ENCODE data around the gene FGF5.
"Not testable (repeated sequence)": the region's sequence is repeated elsewhere in the genome, so short reads cannot be mapped to it uniquely, and the experiment has no call there.

The FGF5 gene

GRCh38 chr4:80253510-80253909 is 13.0 kb upstream of the FGF5 start:
- no peak for DNase-seq (ENCODE audit: low read depth in 1 of 2, low spot score in 1 of 2)

DNA sequence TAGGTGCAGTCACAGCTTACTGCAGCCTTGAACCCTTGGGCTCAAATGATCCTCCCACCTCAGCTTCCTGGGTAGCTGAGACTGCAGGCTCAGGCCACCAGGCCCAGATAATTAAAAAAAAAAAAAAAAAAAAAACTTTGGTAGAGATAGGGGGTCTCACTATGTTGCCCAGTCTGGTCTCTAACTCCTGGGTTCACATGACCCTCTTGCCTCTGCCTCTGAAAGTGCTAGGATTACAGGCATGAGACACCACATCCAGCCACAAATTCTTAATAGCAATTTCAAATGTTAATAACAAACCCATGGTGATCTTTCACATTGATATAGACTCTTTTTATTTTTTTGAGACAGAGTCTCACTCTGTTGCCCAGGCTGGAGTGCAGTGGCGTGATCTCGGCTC is 12.3 kb upstream of the FGF5 start:
- DNase-seq (ENCODE audit: low read depth in 1 of 2, low spot score in 1 of 2): no peak

GRCh38 chr4:80255329-80256095 is 11.0 kb upstream of the FGF5 start:
- no peak for DNase-seq (ENCODE audit: low read depth in 1 of 2, low spot score in 1 of 2)

- DNase-seq (ENCODE audit: low read depth in 1 of 2, low spot score in 1 of 2): no peak
Observed at GRCh38 chr4:80257851-80258250, 8.6 kb upstream of the FGF5 start.

GRCh38 chr4:80259012-80259411 is 7.5 kb upstream of the FGF5 start:
- DNase-seq (ENCODE audit: low read depth in 1 of 2, low spot score in 1 of 2): no peak

- no peak for DNase-seq (ENCODE audit: low read depth in 1 of 2, low spot score in 1 of 2)
Observed at GRCh38 chr4:80259817-80260216, 6.6 kb upstream of the FGF5 start.

- DNase-seq (ENCODE audit: low read depth in 1 of 2, low spot score in 1 of 2): no peak
Observed at GRCh38 chr4:80261989-80262600, 4.4 kb upstream of the FGF5 start.

DNA sequence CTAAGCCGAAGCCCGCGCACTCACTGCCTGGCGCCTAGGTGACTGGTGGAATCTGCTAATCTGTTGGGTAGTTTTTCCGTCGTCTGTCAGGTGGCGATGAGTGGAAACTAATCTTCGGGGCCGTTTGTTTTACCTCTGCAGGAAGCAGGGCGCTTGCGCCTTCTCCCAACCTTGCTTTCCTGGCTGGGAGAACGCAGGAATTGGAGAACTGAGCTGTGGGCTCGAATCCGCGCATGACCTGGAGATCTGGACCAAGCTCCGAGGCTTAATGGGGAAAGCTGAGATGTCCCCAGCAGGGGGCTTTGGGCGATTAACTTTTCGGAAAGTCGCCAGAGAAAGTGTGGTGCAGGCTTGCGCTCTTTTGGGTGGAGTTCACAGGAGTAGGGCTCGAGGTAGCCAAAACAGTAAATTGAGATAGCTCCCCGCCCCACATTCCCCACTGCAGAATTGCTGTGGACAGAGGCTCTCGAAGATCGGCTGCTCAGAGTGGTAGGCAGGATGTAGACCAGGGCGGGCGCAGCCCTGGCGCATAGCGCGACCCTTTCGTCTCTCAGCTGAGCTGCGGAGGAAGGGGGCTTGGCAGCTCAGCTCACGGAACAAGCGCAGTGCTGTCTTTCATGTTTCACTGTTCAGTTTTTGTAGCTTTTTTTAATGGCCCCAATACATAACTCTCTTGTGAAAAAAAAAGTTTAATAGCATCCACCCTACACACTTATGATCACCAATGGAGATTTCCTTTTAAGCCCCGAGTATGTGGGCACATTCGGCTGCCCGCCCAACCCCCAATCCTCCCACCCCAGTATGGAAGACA is 2.7 kb upstream of the FGF5 start:
- DNase-seq (ENCODE audit: low read depth in 1 of 2, low spot score in 1 of 2): no peak

- DNase-seq (ENCODE audit: low read depth in 1 of 2, low spot score in 1 of 2): no peak
Observed at GRCh38 chr4:80264352-80264647, 2.2 kb upstream of the FGF5 start.

DNA sequence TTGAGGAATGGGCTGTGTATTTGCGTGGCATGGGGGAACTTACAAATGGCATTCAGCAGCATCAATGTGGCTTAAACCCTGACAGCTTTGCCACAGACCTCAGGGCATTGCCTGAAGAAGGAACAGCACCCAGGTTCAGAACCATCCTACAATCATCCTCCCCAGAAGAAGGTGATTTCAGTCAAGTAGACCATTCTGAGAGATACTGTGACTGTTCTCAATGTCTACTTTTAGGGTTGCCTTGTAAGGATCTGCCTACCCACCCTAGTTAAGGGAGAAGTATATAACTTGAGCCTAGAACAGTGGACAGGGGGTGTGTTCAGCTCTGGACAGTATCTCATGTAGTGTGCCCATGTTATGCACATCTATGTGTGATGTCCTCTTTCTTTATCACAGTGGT is 1.6 kb upstream of the FGF5 start:
- no peak for DNase-seq (ENCODE audit: low read depth in 1 of 2, low spot score in 1 of 2)

DNA sequence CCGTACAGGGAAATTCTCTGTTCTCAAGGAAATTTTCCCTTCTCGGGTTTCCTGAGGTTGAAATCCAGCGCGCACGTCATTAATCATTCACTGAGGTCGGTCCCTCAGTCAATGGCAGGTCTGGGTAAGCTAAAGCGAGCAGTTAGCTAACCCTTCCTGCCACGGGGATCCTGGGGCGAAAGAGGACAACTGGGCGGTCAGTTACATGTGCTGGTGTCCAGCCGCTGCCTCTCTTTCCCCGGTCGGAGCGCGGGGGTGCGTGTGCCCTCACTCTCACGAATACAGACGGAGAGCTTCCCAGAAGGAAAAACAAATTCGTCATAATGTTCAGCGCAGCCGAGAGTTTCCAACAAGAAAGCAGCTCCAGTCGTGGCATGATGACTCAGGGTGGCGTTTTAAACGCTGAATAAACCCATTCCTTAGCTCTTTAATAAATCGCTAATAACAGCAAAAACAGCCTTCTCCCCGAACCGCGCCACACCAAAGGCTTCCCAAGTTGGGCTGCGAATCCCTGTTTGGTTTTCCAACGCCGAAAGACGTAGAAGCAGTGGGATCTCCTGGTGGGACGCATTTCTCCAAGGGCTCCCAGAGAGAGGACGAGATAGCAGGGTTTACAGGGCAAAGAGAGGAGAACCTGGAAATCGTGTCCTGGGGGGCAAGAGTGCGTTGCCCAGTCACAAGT is 752 bp upstream of the FGF5 start:
- DNase-seq (ENCODE audit: low read depth in 1 of 2, low spot score in 1 of 2): no peak

DNA sequence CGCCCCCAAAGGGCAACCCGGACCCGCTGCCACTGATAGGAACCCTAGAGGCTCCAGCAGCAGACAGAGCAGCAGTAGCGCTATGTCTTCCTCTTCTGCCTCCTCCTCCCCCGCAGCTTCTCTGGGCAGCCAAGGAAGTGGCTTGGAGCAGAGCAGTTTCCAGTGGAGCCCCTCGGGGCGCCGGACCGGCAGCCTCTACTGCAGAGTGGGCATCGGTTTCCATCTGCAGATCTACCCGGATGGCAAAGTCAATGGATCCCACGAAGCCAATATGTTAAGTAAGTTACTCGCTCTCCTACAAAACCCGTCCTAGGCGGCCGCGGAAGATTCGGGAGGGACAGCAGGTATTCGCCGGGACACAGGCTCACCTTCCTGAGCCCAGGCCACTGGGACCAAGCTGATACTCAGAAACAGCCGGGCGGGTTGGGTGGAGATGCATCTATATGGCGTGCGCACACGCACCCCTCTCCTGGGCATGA is 477 bp downstream of the FGF5 start:
- DNase-seq (ENCODE audit: low read depth in 1 of 2, low spot score in 1 of 2): no peak

GRCh38 chr4:80268081-80268823 is 1.8 kb downstream of the FGF5 start:
- DNase-seq (ENCODE audit: low read depth in 1 of 2, low spot score in 1 of 2): no peak

- DNase-seq (ENCODE audit: low read depth in 1 of 2, low spot score in 1 of 2): no peak
Observed at GRCh38 chr4:80268936-80269335, 2.5 kb downstream of the FGF5 start.

- DNase-seq (ENCODE audit: low read depth in 1 of 2, low spot score in 1 of 2): no peak
Observed at GRCh38 chr4:80270321-80270720, 3.9 kb downstream of the FGF5 start.

GRCh38 chr4:80270868-80271267 is 4.4 kb downstream of the FGF5 start:
- no peak for DNase-seq (ENCODE audit: low read depth in 1 of 2, low spot score in 1 of 2)

GRCh38 chr4:80271801-80272200 is 5.3 kb downstream of the FGF5 start:
- DNase-seq (ENCODE audit: low read depth in 1 of 2, low spot score in 1 of 2): no peak

DNA sequence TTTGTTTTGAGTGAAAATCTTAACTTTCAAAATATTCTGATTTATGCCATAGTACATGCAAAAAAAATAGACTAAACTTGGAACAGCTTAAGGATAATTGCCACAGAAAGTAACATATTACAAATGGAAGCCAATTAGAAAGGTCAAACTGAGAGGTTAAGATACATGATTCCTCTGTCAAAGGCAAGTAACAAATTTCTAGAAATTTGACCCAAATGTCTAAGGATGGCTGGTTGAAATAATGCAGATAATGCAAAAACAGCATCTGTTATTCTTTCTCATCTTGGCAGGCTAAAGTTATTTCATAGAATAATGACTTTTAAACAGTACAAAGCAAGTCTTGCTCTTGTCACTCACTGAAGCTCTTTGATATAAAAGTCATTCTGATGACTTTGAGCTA is 10.5 kb downstream of the FGF5 start:
- DNase-seq (ENCODE audit: low read depth in 1 of 2, low spot score in 1 of 2): no peak

- DNase-seq (ENCODE audit: low read depth in 1 of 2, low spot score in 1 of 2): no peak
Observed at GRCh38 chr4:80279751-80280150, 13.3 kb downstream of the FGF5 start.

- DNase-seq (ENCODE audit: low read depth in 1 of 2, low spot score in 1 of 2): no peak
Observed at GRCh38 chr4:80286451-80286850, 20.0 kb downstream of the FGF5 start.

GRCh38 chr4:80290665-80291064 is 24.2 kb downstream of the FGF5 start:
- not testable (repeated sequence) for DNase-seq (ENCODE audit: low read depth in 1 of 2, low spot score in 1 of 2)
